Measurements from ENCODE around the gene ARL13A. TPM values are rescaled to one million over a fixed set of nuclear protein-coding genes. Genes with fewer than 3 reads are reported as not detected.

ARL13A gene
- total RNA-seq, 1 experiment from 2014 or later, result not detected

DNA sequence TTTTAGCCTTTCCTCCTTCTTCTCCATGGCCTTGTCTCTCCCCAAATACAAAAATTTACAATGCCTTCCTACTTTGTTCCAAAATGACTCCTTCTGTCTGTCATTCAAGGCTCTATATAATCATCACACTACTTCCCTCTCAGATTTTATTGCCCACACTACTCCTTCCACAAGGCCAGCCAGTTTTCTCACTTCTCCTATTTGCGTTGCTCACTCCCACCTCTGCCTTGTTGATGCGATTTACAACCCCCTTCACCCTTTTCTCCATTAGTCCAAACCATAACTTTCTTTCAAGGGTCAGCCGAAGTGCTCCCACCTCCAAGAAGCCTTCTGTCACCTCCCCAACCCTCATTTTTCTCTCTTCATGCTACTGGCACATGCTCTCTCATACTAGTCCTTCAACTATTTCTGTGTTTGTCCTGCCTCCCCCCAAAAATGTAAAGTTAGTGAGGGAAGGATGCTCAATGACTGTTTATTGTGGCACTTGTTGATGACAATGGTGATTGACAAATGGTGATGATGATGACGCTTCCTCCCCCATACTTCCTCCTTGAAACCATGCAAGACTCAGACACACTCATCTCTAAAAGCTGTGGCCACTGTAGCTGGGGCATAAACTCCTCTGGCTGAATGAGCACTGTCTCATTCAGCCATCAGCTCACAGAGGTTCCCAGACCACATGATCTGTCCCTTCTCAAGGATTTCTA, 38.1 kb upstream of the ARL13A start:
- Histone ChIP-seq H3K9ac (ENCODE audit: low read length) (no peak overlapping the region), H2AFZ (ENCODE audit: low read depth, low read length, poor library complexity, severe bottlenecking) (no peak overlapping the region), H3K27ac (ENCODE audit: low read depth, low read length) (no peak overlapping the region), H3K4me3 (replicated peaks in 1 of 2; ENCODE audit: low read depth in 1 of 2, low read length in 2 of 2) (no peak overlapping the region), H3K9me2 (ENCODE audit: insufficient read depth) (no peaks in the 10 kb centered on the region), H3K4me2 (ENCODE audit: low read length) (no peak overlapping the region), H4K20me1 (ENCODE audit: insufficient read depth) (no peaks in the 10 kb centered on the region), H3K9me3 (ENCODE audit: control insufficient read depth in 1 of 2, insufficient read depth in 1 of 2, low read depth in 1 of 2, low read length in 2 of 2) (no peaks in the 10 kb centered on the region), H3K36me3 (ENCODE audit: control insufficient read depth in 1 of 2, insufficient read depth in 2 of 2, low read length in 2 of 2) (no peaks in the 10 kb centered on the region), H3K79me2 (ENCODE audit: insufficient read depth, low read length) (no peaks in the 10 kb centered on the region), H3K4me1 (ENCODE audit: control insufficient read depth in 1 of 2, insufficient read depth in 2 of 2, low read length in 2 of 2) (peaks cover 2 to 15% of the 10 kb centered on the region in 2 experiments; a peak in 2 of 4 replicates), H3K27me3 (ENCODE audit: insufficient read depth, low read length) (no peaks in the 10 kb centered on the region)
- TF ChIP-seq TCF7L2 (IDR thresholded peaks at IDR 0.05; ENCODE audit: borderline replicate concordance, extremely low read depth, insufficient read depth, insufficient read length) (no peak), ZNF274 (IDR thresholded peaks at IDR 0.05; ENCODE audit: low read depth, low read length) (no peak), JUND (IDR thresholded peaks at IDR 0.05) (no peak), MAX (IDR thresholded peaks at IDR 0.05) (no peak), SRF (IDR thresholded peaks at IDR 0.05; ENCODE audit: low read depth) (no peak), RAD21 (IDR thresholded peaks at IDR 0.05; ENCODE audit: low read depth) (no peak), SP1 (IDR thresholded peaks at IDR 0.05; ENCODE audit: low read depth) (no peak), POLR2AphosphoS5 (IDR thresholded peaks at IDR 0.05; ENCODE audit: low read depth, low read length) (no peak), EZH2phosphoT487 (IDR thresholded peaks at IDR 0.05; ENCODE audit: borderline replicate concordance) (no peak)
- TF ChIP-seq, protein P1, sequence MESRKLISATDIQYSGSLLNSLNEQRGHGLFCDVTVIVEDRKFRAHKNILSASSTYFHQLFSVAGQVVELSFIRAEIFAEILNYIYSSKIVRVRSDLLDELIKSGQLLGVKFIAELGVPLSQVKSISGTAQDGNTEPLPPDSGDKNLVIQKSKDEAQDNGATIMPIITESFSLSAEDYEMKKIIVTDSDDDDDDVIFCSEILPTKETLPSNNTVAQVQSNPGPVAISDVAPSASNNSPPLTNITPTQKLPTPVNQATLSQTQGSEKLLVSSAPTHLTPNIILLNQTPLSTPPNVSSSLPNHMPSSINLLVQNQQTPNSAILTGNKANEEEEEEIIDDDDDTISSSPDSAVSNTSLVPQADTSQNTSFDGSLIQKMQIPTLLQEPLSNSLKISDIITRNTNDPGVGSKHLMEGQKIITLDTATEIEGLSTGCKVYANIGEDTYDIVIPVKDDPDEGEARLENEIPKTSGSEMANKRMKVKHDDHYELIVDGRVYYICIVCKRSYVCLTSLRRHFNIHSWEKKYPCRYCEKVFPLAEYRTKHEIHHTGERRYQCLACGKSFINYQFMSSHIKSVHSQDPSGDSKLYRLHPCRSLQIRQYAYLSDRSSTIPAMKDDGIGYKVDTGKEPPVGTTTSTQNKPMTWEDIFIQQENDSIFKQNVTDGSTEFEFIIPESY (IDR thresholded peaks at IDR 0.05; ENCODE audit: extremely low read depth, insufficient replicate concordance, low read length), result no peak
- TF ChIP-seq, protein P2, sequence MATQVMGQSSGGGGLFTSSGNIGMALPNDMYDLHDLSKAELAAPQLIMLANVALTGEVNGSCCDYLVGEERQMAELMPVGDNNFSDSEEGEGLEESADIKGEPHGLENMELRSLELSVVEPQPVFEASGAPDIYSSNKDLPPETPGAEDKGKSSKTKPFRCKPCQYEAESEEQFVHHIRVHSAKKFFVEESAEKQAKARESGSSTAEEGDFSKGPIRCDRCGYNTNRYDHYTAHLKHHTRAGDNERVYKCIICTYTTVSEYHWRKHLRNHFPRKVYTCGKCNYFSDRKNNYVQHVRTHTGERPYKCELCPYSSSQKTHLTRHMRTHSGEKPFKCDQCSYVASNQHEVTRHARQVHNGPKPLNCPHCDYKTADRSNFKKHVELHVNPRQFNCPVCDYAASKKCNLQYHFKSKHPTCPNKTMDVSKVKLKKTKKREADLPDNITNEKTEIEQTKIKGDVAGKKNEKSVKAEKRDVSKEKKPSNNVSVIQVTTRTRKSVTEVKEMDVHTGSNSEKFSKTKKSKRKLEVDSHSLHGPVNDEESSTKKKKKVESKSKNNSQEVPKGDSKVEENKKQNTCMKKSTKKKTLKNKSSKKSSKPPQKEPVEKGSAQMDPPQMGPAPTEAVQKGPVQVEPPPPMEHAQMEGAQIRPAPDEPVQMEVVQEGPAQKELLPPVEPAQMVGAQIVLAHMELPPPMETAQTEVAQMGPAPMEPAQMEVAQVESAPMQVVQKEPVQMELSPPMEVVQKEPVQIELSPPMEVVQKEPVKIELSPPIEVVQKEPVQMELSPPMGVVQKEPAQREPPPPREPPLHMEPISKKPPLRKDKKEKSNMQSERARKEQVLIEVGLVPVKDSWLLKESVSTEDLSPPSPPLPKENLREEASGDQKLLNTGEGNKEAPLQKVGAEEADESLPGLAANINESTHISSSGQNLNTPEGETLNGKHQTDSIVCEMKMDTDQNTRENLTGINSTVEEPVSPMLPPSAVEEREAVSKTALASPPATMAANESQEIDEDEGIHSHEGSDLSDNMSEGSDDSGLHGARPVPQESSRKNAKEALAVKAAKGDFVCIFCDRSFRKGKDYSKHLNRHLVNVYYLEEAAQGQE (IDR thresholded peaks at IDR 0.05; ENCODE audit: low read depth), result no peak
- ChIA-PET POLR2A (no interaction called here), CTCF (no interaction called here), RAD21 (ENCODE audit: low non-redundant PET in 1 of 2, low total read pairs in 2 of 2, uncharacterized antibody in 2 of 2, unreplicated experiment in 2 of 2) (no interaction called here)
- DNase-seq (ENCODE audit: low read depth, low spot score), result no peak
- intact Hi-C loops (cut with micrococcal nuclease), result no loop called here
- no TSS peak for BruUV-seq (replicated peaks)
- ATAC-seq, result no peak
